ENCODE measurements around the gene PSG5. TPM values are rescaled to one million over a fixed set of nuclear protein-coding genes. Genes with fewer than 3 reads are reported as not detected.

Gene PSG5
- total RNA-seq, 1 experiment from 2014 or later, result 4.7 TPM

Other genes with a start within 250 kb of the PSG5 start
- 0.06 and 0.14 TPM in 2 replicates for gene PSG7, start 249.3 kb downstream of the PSG5 start, total RNA-seq (2014; rRNA removed; shearing (Covaris generic))
- gene PSG11, start 160.1 kb downstream of the PSG5 start, total RNA-seq (2014; rRNA removed; shearing (Covaris generic)), result not detected in 2 replicates
- gene PSG2, start 103.8 kb downstream of the PSG5 start, total RNA-seq (2014; rRNA removed; shearing (Covaris generic)), result not detected in 2 replicates
- gene PSG4, start 19.1 kb upstream of the PSG5 start, total RNA-seq (2014; rRNA removed; shearing (Covaris generic)), result 4.6 and 6.8 TPM in 2 replicates
- 0.55 and 0.93 TPM in 2 replicates for gene PSG9, start 83.0 kb upstream of the PSG5 start, total RNA-seq (2014; rRNA removed; shearing (Covaris generic))
- gene CD177, start 167.2 kb upstream of the PSG5 start, total RNA-seq (2014; rRNA removed; shearing (Covaris generic)), result 0.21 TPM in 1 of 2 replicates, not detected in the other
- not detected in 2 replicates for gene TEX101, start 228.4 kb upstream of the PSG5 start, total RNA-seq (2014; rRNA removed; shearing (Covaris generic))

All from H4 (cell line).